HUDEP-2 (cell line): ENCODE results near the gene KDM5C.

Source experiments
- DNase-seq, 76 experiments: peaks; one replicate each; lab custom pipeline; 2025; ENCODE audit not compliant: unreplicated experiment in 76 of 76; lab: John Stamatoyannopoulos, UW

KDM5C gene

GRCh38 chrX:53224860-53225797, at the start of gene KDM5C:
KDM5C (minus strand) TSS chrX:53225207; CDS start chrX:53224889, 318 bp downstream.
- DNase-seq = peak; percentile 3 to 87 (median 75)

DNA sequence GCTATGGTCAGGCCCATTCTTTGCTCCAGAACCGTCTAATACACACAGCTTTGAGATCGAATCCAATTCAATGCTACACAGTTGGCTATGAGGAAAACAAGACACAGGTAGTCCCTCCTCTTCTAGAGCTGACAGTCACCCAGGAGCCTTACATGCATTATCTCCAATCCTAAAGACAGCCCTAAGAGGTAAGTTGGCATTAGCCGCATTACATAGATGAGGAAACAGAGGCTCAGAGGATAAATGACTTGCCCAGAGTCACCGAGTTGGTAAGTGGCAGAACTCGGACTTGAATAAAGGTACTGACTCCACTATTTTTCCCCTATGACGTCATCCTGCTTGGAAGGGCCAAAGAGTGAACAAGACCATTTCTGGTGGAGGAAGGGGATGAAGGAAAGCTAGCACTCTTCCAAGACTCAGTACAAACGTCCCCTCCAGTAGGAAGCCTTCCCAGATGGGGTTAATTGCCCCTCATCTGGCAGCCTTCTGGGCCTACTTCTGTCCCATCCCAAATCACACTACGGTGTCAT, 47.9 kb upstream of the KDM5C start:
- DNase-seq = no peak

DNA sequence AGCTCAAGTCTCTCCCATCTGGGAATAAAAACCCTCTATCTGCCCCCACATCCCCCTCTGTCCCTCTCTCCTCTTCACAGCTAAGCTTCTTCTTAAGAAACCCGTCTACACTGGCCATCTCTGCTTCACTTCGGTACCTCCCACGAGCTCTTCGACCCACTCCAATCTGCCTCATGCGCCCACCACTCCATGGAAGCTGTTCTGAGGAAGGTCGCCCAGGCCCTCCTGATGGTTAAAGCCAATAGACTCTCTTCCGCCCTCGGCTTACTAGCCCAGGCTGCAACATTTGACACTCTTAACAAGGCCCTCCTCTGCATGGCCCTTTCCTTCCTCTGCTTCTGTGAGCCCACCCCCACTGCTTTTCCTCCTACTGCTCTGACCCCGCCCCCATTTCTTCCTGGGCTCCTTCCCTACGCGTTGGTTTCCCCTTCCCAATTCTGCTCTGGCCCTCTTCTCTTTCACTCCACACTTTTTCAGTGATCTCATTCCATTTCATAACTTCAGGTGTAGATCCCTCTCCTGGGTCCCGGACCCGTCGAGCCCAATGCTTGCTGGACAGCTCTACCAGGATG, 44.6 kb upstream of the KDM5C start:
- no peak for DNase-seq

DNA sequence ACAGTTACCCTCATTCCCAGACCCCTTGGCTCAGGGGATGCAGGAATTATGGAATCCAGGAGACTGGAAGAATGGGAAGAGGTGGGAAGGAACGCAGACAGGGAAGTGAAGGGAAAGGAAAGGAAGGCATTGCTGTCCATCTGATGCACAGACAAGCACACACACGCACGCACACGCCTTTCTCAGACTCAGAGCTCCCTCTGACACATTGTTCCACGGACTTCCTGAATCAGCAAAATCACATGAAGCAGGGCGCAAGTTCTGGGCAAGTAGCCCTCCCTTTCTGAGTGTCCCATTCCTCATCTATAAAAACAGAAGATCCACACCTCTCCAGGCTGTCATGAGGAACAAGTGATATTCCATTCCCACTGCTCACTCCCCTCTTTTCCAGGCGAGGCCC, 43.2 kb upstream of the KDM5C start:
- DNase-seq = no peak

DNA sequence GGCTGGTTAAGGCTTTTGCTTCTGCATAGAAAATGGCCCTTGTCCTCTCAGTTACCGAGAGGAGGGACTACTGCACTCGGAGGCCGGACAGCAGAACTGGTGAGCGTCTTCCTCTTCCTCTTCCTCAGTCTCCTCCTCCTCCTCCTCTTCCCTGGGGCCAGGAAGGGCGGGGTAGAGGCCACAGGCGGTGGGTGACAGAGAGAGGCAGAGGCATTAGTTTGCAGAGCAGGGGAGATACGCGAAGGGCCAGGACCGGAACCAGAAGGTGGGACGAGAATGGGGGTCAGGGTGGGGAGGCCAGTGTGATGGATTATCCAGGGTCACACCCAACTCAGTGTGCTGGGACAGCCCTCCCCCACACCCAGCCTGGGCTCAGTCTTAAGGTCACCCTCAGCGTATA, 41.9 kb upstream of the KDM5C start:
- no peak for DNase-seq

- no peak for DNase-seq
Observed at GRCh38 chrX:53265771-53266574, 41.0 kb upstream of the KDM5C start.

DNA sequence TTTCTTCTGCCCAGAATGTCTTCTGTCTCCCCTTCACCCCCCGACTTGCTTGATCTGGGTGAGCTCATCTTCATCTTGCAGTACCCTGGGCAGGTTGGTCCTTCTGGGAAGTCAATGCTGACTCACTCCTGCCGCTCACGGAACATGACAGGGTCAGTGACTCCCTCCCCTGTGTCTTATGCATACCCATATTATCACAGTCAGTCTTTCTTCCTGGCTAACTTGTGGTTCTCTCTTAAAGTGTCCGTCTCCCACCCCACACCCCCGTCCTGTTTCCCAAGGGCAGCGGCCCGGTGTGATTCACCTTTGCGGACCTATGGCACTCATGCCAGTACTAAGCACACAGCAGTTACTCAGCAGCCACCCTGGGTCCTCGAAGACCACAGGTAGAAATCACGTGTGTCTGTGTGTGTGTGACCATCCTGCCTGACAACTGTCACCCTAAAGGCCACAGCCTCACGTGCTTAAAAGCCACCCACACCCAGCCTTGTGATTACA, 38.6 kb upstream of the KDM5C start:
- peak in 8 of 76 experiments; percentile 0 to 33 (median 6) for DNase-seq

DNA sequence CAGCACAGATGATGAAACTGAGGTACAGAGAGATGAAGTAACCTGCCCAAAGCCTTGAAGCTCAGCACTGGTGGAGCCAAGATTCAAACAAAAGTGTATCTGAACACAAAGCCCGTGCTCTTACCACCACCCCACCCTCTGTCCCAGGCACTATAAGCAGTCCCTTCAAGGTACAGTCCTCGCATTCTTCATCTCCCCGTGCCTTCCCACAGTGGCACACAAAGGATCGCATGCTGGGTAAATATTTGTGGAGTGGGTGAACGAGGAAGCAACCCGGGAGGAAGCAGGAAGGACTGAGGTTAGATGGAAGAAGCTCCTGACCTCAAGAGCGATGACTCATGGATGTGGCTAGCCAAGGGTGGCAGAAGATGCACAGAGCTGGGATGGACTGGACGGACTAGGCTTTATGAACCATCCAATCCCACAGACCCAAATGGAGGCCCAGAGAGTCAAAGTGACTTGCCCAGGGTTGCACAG, 37.9 kb upstream of the KDM5C start:
- no peak for DNase-seq

- DNase-seq = no peak
Observed at GRCh38 chrX:53262189-53262917, 37.3 kb upstream of the KDM5C start.

- DNase-seq = no peak
Observed at GRCh38 chrX:53261355-53261972, 36.5 kb upstream of the KDM5C start.

DNA sequence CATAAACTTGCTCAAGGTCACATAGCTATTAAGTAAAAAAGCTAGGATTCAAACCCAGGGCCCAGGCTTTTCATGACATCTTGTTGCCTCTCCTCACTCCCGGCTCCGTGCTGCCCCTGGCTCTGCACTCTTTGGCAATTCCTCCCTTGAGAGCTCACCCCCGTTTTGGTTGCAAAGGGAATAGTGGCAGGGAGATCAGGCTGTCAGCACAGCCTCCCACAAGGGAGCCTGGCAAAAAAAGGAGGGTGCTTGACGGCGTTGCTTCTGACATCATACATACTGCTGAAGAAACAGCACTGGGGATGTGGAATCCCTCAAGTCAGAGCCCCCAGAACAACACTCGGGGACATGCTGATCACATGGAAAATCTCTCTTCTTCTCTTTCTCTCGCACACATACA, 35.8 kb upstream of the KDM5C start:
- no peak for DNase-seq

- DNase-seq = no peak
Observed at GRCh38 chrX:53257670-53258423, 32.8 kb upstream of the KDM5C start.

- no peak for DNase-seq
Observed at GRCh38 chrX:53257166-53257565, 32.2 kb upstream of the KDM5C start.

DNA sequence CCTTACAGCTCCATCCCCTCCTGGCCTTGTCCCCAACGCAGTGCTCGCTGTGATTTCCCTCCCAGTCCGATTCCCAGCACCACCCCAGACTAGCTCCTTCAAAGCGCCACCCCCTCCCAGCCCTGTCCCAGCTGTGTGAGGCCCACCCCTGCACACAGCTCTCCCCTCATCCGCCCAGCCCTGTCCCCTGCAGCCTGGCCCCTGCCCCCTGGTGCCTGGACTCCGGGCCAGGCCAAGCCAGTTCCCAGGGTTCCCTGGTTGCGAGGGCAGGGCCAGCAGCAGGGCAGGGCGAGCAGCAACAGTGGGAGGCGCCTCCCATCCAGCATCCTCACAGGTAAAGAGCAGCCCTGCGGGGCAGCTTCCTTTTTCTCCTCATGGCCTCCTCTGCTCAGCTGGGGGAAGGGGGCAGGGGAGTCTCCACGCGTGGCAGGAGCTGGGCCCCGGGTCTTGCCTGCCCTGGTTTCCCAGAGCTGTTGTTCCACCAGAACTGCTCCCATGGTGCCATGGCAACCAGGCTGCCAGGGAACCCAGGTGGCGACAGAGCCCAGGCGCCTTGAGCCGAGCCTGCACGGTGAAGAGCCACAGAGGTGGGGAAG, 31.5 kb upstream of the KDM5C start:
- no peak for DNase-seq

- peak in 23 of 76 experiments; percentile 0 to 47 (median 8) for DNase-seq
Observed at GRCh38 chrX:53255738-53256191, 30.8 kb upstream of the KDM5C start.

GRCh38 chrX:53254570-53255461, 29.8 kb upstream of the KDM5C start:
- no peak for DNase-seq

- no peak for DNase-seq
Observed at GRCh38 chrX:53253293-53254020, 28.4 kb upstream of the KDM5C start.
